ENCODE results near the gene PRPF31.
"Not testable (repeated sequence)": the region's sequence is repeated elsewhere in the genome, so short reads cannot be mapped to it uniquely, and the experiment has no call there.

PRPF31 gene, protein sequence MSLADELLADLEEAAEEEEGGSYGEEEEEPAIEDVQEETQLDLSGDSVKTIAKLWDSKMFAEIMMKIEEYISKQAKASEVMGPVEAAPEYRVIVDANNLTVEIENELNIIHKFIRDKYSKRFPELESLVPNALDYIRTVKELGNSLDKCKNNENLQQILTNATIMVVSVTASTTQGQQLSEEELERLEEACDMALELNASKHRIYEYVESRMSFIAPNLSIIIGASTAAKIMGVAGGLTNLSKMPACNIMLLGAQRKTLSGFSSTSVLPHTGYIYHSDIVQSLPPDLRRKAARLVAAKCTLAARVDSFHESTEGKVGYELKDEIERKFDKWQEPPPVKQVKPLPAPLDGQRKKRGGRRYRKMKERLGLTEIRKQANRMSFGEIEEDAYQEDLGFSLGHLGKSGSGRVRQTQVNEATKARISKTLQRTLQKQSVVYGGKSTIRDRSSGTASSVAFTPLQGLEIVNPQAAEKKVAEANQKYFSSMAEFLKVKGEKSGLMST

DNA sequence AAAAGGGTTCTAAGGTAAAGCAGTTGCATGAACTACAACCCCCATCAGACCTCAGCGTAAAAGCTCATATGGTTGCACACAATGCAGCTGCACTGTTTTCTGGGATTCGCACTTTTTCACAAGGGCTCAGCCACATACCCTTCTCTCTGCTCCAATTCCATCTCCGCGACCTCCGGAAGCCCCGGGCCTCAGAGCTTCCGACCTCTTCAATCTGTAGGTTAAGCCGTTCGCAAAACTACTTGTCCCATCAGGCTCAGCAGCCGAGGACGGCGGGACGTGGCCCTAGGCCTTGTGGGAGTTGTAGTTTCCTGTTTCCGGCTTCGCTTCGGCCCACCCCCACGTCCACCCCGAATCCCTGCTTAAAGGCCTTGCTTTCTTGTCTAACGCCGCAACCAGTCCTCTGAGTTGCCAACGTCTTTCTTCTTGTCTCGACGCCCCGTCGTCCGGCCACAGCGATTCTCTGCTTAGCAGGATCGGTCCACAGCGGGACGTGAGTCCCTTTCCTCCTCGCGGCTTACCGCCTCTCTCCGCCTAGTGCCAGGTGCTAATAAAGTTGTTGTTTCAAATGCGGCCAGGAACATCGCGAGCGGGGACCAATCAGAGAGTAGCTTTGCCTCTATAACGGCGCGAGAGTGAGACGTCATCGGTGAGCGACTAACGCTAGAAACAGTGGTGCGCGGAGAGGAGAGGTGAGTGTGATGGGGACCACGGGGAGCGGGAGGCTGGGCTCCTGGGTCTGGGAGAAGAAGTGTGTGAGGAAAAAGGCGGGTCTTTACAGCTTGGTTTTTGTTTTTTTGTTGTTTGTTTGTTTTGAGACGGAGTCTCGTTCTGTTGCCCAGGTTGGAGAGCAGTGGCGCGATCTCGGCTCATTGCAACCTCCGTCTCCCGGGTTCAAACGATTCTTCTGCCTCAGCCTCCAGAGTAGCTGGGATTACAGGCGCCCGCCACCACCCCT lies at the start of gene PRPF31, which contains the start of gene TFPT:
PRPF31 (plus strand) TSS at position 646 of the 955 bp plus-strand sequence. CDS start 2,525 bp downstream, outside the sequence.
TFPT (minus strand) TSS at position 549 of the 955 bp plus-strand sequence; CDS start at position 161, 388 bp downstream.
- peak; percentile 93 for DNase-seq

DNA sequence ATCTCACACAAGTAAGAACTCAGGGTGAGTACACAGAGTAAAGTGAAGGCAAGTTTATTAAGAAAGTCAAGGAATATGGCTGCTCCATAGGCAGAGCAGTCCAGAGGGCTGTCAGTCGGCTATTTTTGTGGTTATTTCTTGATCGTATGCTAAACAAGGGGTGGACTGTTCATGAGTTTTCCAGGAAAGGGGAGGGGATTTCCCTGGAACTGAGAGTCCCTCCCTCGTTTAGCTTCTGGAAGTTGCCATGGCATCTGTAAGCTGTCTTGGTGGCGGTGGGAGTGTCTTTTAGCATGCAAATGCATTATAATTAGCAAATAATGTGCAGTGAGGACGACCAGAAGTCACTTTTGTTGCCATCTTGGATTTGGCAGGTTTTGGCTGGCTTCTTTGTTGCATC lies 46.1 kb upstream of the PRPF31 start:
- DNase-seq = no peak

DNA sequence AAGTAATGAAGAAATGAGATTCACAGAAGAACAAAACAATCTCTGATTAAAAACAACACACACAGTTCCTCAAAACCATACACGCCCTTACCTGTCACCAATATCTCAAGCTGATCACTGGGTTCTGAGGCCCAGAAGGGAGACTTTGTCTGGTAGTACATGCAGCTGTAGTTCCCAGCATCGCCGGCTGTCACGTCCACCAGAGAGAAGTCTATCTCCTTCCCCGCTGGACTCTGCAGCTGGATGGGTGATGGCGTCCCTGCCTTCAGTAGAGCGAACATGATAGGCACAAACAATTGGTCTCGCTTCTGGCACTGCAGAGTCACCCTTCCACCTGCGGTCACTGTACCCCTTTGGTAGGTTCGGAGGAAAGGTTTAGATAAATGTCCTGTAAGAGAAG lies 41.7 kb upstream of the PRPF31 start:
- no peak for DNase-seq

DNA sequence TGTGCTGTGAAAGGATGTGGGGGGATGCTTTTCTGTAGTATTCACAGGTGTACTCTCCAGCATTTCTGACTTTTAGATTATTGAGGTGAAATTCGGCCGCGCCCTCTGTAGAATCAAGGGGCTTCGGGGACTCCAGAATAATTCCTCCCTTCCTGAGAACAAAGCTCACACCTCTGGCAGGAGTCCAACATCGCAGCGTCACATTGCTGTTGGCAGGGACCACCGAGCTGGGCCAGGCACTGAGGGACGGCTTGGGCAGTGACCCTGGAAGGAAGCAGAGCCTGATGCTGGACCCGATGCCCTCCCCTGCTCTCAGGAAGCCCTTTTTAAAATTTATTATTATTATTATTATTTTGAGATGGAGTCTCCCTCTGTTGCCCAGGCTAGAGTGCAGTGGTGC lies 40.7 kb upstream of the PRPF31 start:
- no peak for DNase-seq

DNA sequence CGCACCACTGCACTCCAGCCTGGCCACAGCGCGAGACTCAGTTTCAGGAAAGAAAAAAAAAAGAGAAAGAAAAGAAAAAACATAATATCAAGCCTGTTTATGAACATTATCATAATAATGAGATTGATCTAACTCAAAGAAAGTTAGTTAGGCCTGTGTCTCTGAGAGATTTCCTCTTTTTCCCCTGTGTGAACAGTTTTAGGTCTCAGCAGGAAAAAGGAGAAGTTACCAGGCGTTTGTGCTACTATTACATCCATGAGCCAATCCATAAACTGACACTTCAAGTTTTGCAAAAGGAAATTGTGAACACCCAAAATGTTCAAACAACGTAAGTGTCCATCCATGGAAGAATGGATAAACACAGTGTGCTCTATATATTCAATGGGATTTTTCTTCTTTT lies 38.2 kb upstream of the PRPF31 start:
- DNase-seq = no peak

DNA sequence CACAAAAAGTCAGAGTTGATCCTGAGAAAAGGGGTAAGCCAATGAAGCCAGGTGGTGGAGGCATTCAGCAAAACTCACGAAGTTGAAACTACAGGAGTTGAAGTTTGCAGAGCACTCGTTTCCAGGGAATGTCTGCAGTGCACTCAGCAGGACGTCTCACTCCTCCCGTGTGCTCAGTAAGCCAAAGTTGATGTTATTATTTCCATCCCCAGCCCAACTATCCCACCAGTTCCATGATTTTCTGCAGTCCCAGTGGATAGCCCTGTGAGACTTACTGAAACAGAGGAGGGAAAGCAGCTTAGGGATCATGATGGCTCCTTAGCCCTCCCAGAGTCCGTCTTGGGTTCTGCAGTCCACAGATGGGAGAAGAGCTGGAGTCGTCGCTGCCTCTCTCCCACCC lies 34.5 kb upstream of the PRPF31 start, which contains the start of gene TARM1:
TARM1 (minus strand) TSS at position 334 of the 400 bp plus-strand sequence; CDS start at position 309, 25 bp downstream.
- no peak for DNase-seq

DNA sequence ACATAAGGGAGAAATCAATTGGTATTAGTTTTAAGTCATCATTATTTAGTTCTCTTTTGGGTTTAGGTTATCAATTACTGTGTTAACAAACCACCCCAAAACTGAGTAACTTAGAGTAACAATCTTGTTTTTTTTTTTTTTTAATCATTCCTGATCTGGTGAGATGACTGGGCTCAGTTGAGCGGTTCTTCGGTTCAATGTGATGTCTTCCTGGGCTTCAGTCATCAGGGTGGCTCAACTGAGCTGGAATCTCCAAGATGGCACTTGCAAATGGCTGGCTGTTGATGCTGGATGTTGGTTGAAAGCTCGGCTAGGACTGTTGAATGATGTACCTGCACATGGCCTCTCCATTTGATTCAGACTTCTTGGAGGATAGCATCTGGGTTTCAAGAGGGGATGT lies 31.1 kb upstream of the PRPF31 start:
- no peak for DNase-seq

DNA sequence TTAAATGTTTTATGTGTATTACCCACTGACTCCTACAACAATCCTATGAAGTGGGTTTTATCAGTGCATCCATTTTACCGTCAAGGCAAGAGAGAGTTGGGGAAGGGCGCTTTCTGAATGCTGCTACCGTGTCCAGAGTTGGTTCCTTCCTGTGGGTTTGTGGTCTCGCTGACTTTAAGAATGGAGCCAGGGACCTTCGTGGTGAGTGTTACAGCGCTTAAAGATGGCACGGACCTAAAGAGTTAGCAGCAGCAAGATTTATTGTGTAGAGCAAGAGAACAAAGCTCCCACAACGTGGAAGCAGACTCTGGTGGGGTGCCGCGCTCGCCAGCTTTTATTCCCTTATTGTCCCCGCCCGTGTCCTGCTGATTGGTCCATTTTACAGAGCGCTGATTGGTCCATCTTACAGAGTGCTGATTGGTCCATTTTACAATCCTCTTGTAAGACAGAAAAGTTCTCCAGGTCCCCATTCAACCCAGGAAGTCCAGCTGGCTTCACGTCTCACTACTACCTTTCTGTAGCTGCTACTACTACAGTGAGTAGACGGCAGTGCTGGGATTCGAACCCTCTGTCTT lies 21.0 kb upstream of the PRPF31 start:
- no peak for DNase-seq

DNA sequence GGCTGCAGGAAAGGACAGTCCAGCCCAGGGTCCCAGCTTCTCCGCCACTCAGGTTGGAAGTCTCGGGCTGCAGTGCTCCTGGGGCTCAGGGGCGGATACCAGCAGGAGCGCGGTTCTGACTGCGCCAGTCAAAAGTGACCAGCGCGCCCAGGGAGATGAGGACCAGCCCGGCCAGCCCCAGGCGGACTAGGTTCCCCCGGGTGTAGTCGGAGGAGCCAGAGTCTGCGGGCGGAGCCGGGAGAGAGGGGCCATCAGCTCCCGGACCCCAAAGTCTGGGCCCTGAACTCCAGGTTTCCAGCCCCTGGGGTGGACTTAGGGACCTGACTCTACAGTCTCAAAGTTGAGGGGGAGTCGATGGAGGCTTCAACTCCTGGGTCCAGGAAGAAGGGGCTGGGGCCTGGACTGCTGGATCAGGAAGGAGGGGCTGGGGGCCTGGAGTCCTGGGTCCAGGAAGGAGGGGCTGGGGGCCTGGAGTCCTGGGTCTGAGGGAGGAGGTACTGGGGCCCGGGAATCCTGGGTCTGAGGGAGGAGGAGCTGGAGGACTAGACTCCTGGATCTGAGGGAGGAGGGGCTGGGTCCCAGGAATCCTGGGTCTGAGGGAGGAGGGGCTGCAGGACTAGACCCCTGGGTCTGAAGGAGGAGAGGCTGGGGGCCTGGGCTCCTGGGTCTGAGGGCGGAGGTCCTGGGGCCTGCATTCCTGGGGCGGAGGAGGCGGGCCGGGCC lies 20.3 kb upstream of the PRPF31 start:
- no peak for DNase-seq

DNA sequence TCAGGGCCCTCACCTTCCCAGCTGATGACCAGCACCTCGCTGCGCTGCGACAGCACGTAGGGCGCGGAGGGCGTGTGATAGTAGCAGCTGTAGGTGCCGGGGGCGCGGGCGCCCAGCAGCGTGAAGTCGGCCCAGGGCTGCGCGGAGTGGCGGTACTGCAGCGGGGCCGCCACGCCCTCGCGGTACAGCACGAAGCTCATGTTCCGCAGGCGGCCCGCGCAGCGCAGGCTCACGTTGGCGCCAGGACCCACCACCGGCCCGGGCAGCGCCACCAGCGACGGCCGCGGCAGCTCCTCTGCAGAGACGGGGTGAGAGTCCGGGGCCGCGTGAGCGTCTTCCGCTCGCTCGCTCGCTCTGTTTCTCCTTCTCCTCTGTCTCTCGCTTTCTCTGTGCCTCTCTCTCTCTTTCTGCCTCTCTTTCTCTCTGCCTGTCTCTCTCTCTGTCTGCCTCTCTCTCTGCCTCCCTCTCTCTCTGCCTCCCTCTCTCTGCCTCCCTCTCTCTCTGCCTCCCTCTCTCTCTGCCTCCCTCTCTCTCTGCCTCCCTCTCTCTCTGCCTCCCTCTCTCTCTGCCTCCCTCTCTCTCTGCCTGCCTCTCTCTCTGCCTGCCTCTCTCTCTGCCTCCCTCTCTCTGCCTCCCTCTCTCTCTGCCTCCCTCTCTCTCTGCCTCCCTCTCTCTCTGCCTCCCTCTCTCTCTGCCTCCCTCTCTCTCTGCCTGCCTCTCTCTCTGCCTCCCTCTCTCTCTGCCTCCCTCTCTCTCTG lies 19.5 kb upstream of the PRPF31 start:
- not testable (repeated sequence) for DNase-seq

DNA sequence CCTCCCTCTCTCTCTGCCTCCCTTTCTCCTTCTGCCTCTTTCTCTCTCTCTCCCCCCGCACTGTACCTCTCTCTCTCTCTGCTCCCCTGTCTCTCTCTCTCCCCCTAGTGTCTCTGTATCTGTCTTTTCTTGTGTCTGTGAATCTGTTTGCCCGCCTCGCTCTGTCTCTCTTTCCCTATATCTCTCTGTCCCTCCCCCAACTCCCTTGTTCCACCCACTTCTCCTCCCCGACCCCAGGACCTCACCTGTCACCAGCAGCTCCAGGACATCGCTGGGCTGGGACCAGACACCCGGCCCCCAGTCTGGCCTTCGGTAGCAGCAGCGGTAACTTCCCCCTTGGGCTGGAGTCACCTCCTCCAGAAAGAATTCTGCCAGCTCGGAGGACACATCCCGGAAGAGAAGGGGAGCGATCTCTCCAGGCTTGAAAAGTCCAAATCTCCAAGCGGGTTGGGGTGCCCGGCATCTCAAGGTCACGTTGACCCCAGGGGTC lies 18.9 kb upstream of the PRPF31 start:
- peak; percentile 35 for DNase-seq

DNA sequence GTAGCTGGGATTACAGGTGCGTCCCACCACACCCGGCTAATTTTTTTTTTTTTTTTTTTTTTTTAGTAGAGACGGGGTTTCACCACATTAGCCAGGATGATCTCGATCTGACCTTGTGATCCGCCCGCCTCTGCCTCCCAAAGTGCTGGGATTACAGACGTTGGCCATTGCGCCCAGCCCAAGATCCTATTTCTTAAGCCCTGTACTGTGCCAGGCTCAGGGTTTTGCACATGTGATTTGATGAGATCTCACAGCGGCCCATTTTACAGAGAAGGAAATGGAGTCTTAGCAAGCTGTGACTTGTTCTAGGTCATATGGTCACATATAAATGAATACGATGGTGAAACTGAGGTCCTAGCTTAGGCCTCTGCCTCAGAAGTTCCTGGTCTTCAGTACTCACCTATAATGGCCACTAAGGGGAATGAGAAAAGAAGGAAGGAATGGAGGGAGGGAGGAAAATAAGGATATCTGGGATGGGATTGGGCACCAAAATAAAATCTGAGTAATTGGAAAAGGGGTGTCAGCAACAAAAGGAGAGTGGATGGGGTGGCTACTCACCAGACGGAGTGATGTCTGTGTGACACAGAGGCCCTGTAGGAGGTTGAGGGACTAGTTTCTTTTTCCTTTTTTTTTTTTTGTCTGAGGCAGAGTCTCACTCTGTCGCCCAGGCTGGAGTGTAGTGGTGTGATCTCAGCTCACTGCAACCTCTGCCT lies 16.2 kb upstream of the PRPF31 start:
- DNase-seq = no peak

DNA sequence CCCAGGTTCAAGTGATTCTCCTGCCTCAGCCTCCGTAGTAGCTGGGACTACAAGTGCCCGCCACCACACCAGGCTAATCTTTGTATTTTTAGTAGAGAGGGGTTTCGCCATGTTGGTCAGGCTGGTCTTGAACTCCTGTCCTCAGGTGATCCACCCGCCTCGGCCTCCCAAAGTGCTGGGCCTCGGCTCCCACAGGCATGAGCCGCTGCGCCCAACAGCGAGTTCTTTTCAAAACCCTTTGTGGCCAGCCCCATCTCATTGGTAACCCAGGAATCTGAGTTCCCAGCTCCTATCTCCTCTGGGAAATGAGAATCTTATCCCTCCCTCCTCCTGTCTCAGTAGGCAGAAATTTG lies 15.7 kb upstream of the PRPF31 start:
- not testable (repeated sequence) for DNase-seq

DNA sequence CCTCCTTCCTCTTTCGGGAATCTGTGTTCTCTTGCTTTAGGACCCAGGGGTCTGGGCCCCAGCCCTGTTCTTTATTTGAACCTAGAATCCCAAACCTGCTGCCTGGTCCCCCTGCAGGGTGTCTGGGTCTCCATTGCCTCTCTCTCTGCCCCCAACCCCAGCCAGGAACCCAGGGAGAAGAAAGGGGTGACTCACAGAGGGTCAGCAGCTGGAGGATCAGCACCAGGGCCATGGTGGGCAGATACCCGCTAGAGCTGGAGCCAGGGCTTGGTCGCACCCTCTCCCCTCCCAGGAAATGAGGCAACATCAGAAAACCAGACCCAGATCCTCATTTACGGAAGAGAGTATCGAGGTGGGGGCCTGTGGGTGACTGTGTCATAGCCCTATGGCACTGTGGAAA lies 15.0 kb upstream of the PRPF31 start, which contains the start of gene OSCAR:
OSCAR (minus strand) TSS at position 243 of the 400 bp plus-strand sequence; CDS start at position 232, 11 bp downstream.
- DNase-seq = no peak

DNA sequence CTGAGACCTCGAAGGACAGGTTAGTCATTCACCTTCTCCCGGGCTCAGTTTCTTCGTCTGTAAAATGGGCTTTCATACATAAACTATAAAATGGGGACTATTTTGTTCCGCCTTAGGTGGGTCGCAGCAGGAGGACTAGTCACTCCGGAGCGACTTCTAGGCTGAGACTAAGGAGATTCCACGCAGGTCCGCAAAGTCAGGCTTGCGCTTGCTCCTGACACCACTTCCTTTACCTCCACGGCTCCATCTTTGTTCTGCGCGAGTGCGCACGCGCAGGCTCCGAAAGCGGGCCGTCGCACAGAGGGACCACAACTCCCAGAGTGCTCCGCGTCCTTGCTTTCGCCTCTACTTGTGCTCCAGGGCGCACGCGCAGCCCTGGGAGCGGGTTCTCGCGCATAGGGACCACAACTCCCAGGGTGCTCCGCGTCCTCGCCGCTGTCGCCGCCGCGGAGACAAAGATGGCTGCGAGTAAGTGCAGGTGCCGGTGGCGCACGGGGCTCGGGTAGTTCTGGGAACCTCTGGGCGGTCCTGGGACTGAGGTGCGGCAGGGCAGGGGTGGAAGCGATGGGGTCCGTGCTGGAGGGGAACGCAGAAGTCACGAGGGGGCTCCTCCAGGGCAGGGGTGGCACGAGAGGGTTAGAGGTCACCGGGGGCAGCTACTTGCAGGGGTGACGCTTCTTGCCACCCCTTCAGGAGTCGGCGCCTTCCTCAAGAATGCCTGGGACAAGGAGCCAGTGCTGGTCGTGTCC lies 13.0 kb upstream of the PRPF31 start, which contains the start of gene NDUFA3:
NDUFA3 (plus strand) TSS at position 435 of the 749 bp plus-strand sequence; CDS start at position 459, 24 bp downstream.
- DNase-seq = peak; percentile 95

DNA sequence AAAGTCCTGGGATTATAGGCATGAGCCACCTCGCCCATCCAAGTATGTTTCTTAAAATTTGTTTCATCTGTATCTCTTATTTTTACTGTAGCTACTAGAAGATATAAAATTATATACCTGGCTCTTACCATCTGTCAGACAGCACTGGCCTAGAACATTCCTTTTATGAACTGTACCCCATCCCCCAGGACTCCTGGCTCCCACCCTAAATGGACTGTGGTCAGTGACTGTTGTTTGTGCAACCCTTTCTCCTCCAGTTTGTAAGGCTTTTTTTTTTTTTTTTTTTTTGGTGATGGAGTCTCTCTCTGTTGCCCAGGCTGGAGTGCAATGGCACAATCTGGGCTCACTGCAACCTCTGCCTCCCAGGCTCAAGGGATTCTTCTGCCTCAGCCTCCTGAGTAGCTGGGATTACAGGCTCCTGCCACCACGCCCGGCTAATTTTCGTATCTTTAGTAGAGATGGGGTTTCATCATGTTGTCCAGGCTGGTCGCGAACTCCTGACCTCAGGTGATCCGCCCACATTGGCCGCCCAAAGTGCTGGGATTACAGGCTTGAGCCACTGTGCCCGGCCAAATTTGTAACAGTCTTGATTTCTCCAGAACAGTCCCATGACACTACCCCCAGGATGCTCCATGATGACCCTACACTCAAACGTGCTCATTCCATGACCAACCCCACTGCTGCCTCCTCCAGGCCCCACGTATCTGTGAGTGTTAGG lies 10.4 kb upstream of the PRPF31 start:
- DNase-seq = no peak

DNA sequence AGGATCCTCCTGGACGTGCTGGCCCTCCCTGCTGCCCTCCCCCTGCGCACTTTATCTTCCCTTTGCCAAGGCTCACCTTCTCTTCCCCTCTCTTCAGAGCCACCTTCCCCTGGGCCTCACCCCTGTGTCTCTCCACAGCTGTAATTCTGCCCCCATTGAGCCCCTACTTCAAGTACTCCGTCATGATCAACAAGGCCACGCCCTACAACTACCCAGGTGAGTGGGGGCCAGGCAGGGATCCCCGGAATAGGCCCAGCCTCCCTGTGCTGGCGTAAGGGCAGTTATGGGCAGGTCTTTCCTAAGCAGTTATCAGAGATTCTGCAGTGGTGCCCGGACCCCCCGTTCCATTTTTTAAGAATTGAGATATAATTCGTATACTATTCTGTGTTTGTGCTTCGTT lies 9.8 kb upstream of the PRPF31 start:
- no peak for DNase-seq

DNA sequence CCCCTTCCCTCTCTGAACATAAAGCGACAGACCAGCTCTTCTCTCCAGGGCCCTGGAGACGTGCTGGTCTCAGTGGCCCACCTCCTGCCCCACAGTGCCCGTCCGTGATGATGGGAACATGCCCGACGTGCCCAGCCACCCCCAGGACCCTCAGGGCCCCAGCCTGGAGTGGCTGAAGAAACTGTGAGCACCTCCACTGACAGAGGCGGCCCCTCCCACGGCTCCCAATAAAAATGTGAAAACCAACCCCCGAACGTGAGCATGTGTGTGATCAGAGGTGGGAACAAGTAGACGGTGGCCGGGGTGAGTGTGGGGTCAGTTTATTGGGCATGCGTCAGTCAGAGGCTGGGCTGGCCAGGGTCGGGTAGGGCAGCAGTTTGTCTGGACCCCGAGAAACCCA lies 8.8 kb upstream of the PRPF31 start:
- DNase-seq = no peak
